DND-41 (cell line): ENCODE measurements around the gene POU2AF1.

Experiments used
- ATAC-seq: fragments of 200-7000 bp; cut with Tn5 transposase; 3 replicates; pipeline ENCODE4 v1.9.1; 2021; ENCODE audit warnings: low read depth; ENCODE audit not compliant: insufficient read depth
- DNase-seq: peaks from one replicate; pipeline ENCODE4 v3.0.0-alpha.2; 2020
- H2AFZ ChIP-seq: 2 replicates; pipeline ENCODE4 v1.6.0; 2012; ENCODE audit warnings: low read depth, low read length
- H3K27ac ChIP-seq: 2 replicates; pipeline ENCODE4 v1.5.1; 2012; ENCODE audit warnings: low read length, inconsistent platforms
- H3K27me3 ChIP-seq: fragments of 200-600 bp; sonication (generic); 2 replicates; pipeline ENCODE4 v1.6.0; 2012; ENCODE audit warnings: low read length, mild to moderate bottlenecking, inconsistent platforms; ENCODE audit not compliant: insufficient read depth, poor library complexity
- H3K36me3 ChIP-seq: 2 replicates; pipeline ENCODE4 v1.5.1; 2012; ENCODE audit warnings: low read length, inconsistent platforms; ENCODE audit not compliant: insufficient read depth
- H3K4me1 ChIP-seq: 2 replicates; pipeline ENCODE4 v1.5.1; 2012; ENCODE audit warnings: mild to moderate bottlenecking, low read length; ENCODE audit not compliant: insufficient read depth
- H3K4me2 ChIP-seq: 2 replicates; pipeline ENCODE4 v1.6.0; 2012; ENCODE audit warnings: mild to moderate bottlenecking, moderate library complexity, low read length, inconsistent platforms; ENCODE audit not compliant: insufficient read depth
- H3K4me3 ChIP-seq, 2 experiments: fragments of 200-600 bp in 1 of 2; shearing (Covaris generic) in 1 of 2; 2 replicates each; pipeline ENCODE4 v1.5.1; 2012 to 2016; ENCODE audit warnings: inconsistent platforms in 2 of 2, low read length in 2 of 2, mild to moderate bottlenecking in 2 of 2, low read depth in 1 of 2, moderate library complexity in 1 of 2
- H3K79me2 ChIP-seq: 2 replicates; pipeline ENCODE4 v1.6.0; 2012; ENCODE audit warnings: low read length, inconsistent platforms; ENCODE audit not compliant: insufficient read depth
- H3K9ac ChIP-seq: 2 replicates; pipeline ENCODE4 v1.6.0; 2012; ENCODE audit warnings: low read depth, mild to moderate bottlenecking, inconsistent platforms, low read length, moderate library complexity
- H3K9me3 ChIP-seq: 2 replicates; pipeline ENCODE4 v1.5.1; 2012; ENCODE audit warnings: low read length, moderate library complexity, mild to moderate bottlenecking, inconsistent platforms; ENCODE audit not compliant: insufficient read depth, severe bottlenecking
- H4K20me1 ChIP-seq: 2 replicates; pipeline ENCODE4 v1.6.0; 2012; ENCODE audit warnings: low read length; ENCODE audit not compliant: insufficient read depth
- EZH2 ChIP-seq: IDR thresholded peaks from 3 replicates; pipeline ENCODE4 v1.6.1; 2012; ENCODE audit warnings: borderline replicate concordance, low read depth, mild to moderate bottlenecking, moderate library complexity, low read length, inconsistent platforms; ENCODE audit not compliant: severe bottlenecking
- TF ChIP-seq, protein P1 (sequence below): IDR thresholded peaks from 2 replicates; pipeline ENCODE4 v1.5.1; 2012; ENCODE audit warnings: borderline replicate concordance, low read length, moderate library complexity, mild to moderate bottlenecking; ENCODE audit not compliant: poor library complexity, severe bottlenecking; ENCODE audit errors: extremely low read depth

Gene POU2AF1

DNA sequence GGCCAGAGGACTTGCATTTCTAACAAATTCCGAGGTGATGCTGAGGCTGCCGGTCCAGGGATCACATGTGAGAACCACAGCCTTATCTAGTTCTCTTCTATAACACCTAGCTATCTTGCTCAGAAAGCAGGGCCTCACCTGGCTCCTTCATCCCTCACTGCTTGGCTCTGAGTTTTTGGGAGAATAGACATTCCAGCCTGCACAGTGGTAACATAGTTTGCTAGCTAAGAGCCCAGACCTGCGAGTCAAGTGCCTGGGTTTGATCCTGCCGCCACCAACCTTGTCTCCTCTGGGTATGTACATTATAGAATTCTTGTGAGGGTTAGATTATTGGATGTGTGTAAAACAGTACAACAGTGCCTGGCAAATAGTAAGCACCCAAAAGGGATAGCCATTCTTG, 13.5 kb upstream of the POU2AF1 start:
- TF ChIP-seq EZH2 = no peak
- TF ChIP-seq, protein P1, sequence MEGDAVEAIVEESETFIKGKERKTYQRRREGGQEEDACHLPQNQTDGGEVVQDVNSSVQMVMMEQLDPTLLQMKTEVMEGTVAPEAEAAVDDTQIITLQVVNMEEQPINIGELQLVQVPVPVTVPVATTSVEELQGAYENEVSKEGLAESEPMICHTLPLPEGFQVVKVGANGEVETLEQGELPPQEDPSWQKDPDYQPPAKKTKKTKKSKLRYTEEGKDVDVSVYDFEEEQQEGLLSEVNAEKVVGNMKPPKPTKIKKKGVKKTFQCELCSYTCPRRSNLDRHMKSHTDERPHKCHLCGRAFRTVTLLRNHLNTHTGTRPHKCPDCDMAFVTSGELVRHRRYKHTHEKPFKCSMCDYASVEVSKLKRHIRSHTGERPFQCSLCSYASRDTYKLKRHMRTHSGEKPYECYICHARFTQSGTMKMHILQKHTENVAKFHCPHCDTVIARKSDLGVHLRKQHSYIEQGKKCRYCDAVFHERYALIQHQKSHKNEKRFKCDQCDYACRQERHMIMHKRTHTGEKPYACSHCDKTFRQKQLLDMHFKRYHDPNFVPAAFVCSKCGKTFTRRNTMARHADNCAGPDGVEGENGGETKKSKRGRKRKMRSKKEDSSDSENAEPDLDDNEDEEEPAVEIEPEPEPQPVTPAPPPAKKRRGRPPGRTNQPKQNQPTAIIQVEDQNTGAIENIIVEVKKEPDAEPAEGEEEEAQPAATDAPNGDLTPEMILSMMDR = no peak
- Histone ChIP-seq H3K27me3 (no peaks in the 10 kb centered on the region), H2AFZ (no peak overlapping the region), H3K79me2 (no peaks in the 10 kb centered on the region), H3K9me3 (no peaks in the 10 kb centered on the region), H3K27ac (no peak overlapping the region), H3K36me3 (no peaks in the 10 kb centered on the region), H3K9ac (no peak overlapping the region), H3K4me3 (no peak overlapping the region), H4K20me1 (no peaks in the 10 kb centered on the region), H3K4me2 (no peak overlapping the region), H3K4me1 (peaks cover 14% of the 10 kb centered on the region)
- no peak for DNase-seq
- ATAC-seq = no peak

DNA sequence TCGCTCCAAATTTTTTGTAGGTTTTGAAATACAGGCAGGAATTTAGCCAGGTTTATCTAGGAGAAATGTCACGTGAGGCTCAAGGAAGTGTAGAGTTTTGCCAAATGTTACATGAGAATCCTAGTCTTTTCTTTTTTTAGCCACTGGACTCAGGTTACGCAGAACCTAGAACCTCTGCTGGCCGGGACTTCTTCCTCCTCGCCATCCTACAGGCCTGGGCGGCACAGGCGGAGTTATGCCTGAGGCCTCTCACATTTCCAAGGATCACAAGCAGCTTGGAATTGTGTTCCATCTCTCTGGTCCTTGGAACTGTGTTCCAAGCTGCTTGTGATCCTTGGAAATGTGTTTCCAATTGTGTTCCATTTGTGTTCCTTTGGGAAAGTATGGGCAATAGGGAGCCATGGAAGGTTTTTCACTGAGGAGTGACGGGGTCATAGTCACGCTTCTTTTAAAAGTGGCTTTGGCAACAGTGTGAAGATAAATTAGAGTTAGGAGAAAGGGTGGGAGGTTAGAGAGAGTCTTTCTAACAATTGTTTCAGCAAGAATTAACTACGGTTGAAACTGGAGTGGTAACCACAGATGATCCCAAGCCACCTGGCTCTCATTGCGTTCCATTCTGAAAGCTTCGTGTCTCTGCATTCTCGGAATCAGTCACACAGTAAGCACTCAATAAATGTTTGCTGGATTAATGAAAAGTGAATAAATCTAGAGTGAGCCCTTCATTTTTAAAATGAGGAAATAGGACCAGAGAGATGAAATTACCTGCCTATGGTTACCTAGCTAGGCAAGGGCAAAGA, 12.5 kb upstream of the POU2AF1 start:
- no peak overlapping the region for H2AFZ ChIP-seq
- ATAC-seq (no peak), DNase-seq (no peak)
- TF ChIP-seq, protein P1 = no peak
- no peak for TF ChIP-seq EZH2
- H3K79me2 ChIP-seq = no peaks in the 10 kb centered on the region
- no peaks in the 10 kb centered on the region for H3K9me3 ChIP-seq
- no peaks in the 10 kb centered on the region for H3K27me3 ChIP-seq
- H3K9ac ChIP-seq = no peak overlapping the region
- H3K4me1 ChIP-seq = peaks cover 14% of the 10 kb centered on the region
- no peak overlapping the region for H3K4me3 ChIP-seq
- no peaks in the 10 kb centered on the region for H4K20me1 ChIP-seq
- H3K4me2 ChIP-seq = no peak overlapping the region
- no peaks in the 10 kb centered on the region for H3K36me3 ChIP-seq
- H3K27ac ChIP-seq = no peak overlapping the region

- H3K4me2 ChIP-seq = no peak overlapping the region
- DNase-seq (no peak), ATAC-seq (no peak)
- no peaks in the 10 kb centered on the region for H3K27me3 ChIP-seq
- no peaks in the 10 kb centered on the region for H4K20me1 ChIP-seq
- H3K9me3 ChIP-seq = peaks cover 4% of the 10 kb centered on the region
- no peaks in the 10 kb centered on the region for H3K79me2 ChIP-seq
- H3K4me3 ChIP-seq = no peak overlapping the region
- no peak overlapping the region for H2AFZ ChIP-seq
- H3K27ac ChIP-seq = no peak overlapping the region
- no peak overlapping the region for H3K9ac ChIP-seq
- H3K36me3 ChIP-seq = no peaks in the 10 kb centered on the region
- H3K4me1 ChIP-seq = peaks cover 17% of the 10 kb centered on the region
- no peak for TF ChIP-seq EZH2
Measured at GRCh38 chr11:111388842-111389241, 9.8 kb upstream of the POU2AF1 start.

DNA sequence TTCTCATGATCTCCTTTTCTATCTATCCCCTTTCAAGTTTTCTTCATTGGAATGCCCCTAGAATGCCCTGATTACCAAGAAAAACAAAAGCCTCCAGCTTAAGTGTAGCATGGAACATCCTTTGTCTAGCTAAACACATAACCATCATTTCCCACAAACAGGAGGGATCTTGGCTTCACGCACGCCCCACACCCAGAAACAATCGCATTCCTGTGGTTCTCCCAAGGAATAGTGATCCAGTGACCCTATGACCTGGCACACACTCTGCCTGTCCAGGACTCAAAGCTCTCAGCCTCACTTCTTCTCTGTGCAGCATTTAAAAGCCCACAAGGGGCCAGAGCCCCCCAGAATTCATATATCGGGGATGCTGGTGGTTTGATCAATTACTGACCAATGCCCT, 9.3 kb upstream of the POU2AF1 start:
- H3K27me3 ChIP-seq = no peaks in the 10 kb centered on the region
- H3K9ac ChIP-seq = no peak overlapping the region
- ATAC-seq = no peak
- DNase-seq = no peak
- H3K4me1 ChIP-seq = peaks cover 17% of the 10 kb centered on the region
- peaks cover 4% of the 10 kb centered on the region for H3K9me3 ChIP-seq
- H3K4me2 ChIP-seq = no peak overlapping the region
- no peaks in the 10 kb centered on the region for H3K36me3 ChIP-seq
- H2AFZ ChIP-seq = no peak overlapping the region
- H3K27ac ChIP-seq = no peak overlapping the region
- H3K79me2 ChIP-seq = no peaks in the 10 kb centered on the region
- no peaks in the 10 kb centered on the region for H4K20me1 ChIP-seq
- H3K4me3 ChIP-seq = no peak overlapping the region
- no peak for TF ChIP-seq EZH2
- TF ChIP-seq, protein P1 = no peak
